Transverse colon (tissue), 4 donors: ENCODE measurements around the gene GSTA4. TPM values are rescaled to one million over a fixed set of nuclear protein-coding genes. Genes with fewer than 3 reads are reported as not detected.

ENCODE experiments used
- DNase-seq: peaks from one replicate; pipeline ENCODE4 v3.0.0-alpha.2; 2019
- H3K27ac ChIP-seq, 4 donors: fragments of 200-600 bp; sonication (generic); 2 replicates each; pipeline ENCODE4 v1.5.1; 2016 to 2018; ENCODE audit warnings: inconsistent platforms in 4 of 4
- H3K27me3 ChIP-seq: fragments of 200-600 bp; sonication (generic); 2 replicates; pipeline ENCODE4 v1.5.1; 2017; ENCODE audit warnings: inconsistent platforms
- H3K36me3 ChIP-seq, 4 donors: fragments of 200-600 bp; sonication (generic); 2 replicates each; pipeline ENCODE4 v1.5.1; 2017 to 2019; ENCODE audit warnings: inconsistent platforms in 4 of 4
- H3K4me1 ChIP-seq, 4 donors: fragments of 200-600 bp; sonication (generic); 2 replicates each; pipeline ENCODE4 v1.5.1; 2017 to 2020; ENCODE audit warnings: inconsistent platforms in 4 of 4
- H3K4me3 ChIP-seq, 4 donors: fragments of 200-600 bp; sonication (generic); 1 replicate in 1 of 4; 2 replicates in 3 of 4; pipeline versions ENCODE4 v1.5.1 to v1.6.1; 2017 to 2019; ENCODE audit warnings: inconsistent platforms in 4 of 4
- H3K9me3 ChIP-seq, 2 donors: fragments of 200-600 bp; sonication (generic); 2 replicates each; pipeline ENCODE4 v1.5.1; 2017 to 2019; ENCODE audit warnings: inconsistent platforms in 2 of 2
- CTCF ChIP-seq, 5 experiments: fragments of 200-600 bp in 3 of 5; fragments of 450-650 bp in 2 of 5; sonication (generic) in 3 of 5; IDR thresholded peaks; 1 replicate in 2 of 5; 2 replicates in 3 of 5; pipeline ENCODE4 v1.5.1; 2016 to 2017; ENCODE audit warnings: antibody characterized with exemption in 5 of 5, inconsistent platforms in 3 of 5, mild to moderate bottlenecking in 2 of 5, moderate library complexity in 1 of 5
- EP300 ChIP-seq: sonication (generic); formaldehyde crosslinking; IDR thresholded peaks from one replicate; pipeline ENCODE4 v1.6.1; 2017; ENCODE audit warnings: antibody characterized with exemption, low read depth
- POLR2A ChIP-seq: fragments of 450-650 bp; IDR thresholded peaks from one replicate; pipeline ENCODE4 v1.6.1; 2016; ENCODE audit warnings: antibody characterized with exemption, mild to moderate bottlenecking, moderate library complexity
- POLR2AphosphoS5 ChIP-seq, 3 donors: sonication (generic); formaldehyde crosslinking; IDR thresholded peaks; one replicate each; pipeline ENCODE4 v1.6.1; 2016; ENCODE audit warnings: antibody characterized with exemption in 3 of 3
- WGBS, 2 donors: methylation state at CpG; one replicate each; pipeline ENCODE4 v1.1.5; 2018; ENCODE audit warnings: low coverage in 1 of 2; 5-methylcytosine and 5-hydroxymethylcytosine counted together
- in situ Hi-C, 4 donors: fragments of 200-750 bp; cut with MboI; loops; one replicate each; pipeline versions ENCODE4 v1.15.0 to v1.15.1; 2017; ENCODE audit warnings: low sequenced_read_pairs in 3 of 4, low pct_ligation_motif_present in 1 of 4, low pct_unique_long_range_greater_than_20kb in 1 of 4
- intact Hi-C: fragments of 100-400 bp; cut with DNase I; formaldehyde crosslinking; loops from one replicate; pipeline ENCODE4 v1.15.1; 2023; ENCODE audit warnings: low total_unique reads
- total RNA-seq, 4 donors: library from RNA; depleted of rRNA; stranded (reverse); fragments of >200 nt; gene quantifications; one replicate each; pipeline ENCODE4 v1.1.0, GENCODE V29; 2016

Gene GSTA4
- total RNA-seq, 4 donors from 2014 or later, result 1.5 to 47.4 (median 11.2) TPM

- intact Hi-C loops, result loop anchor here (5.0 to 10.0 kb wide), 2 partner anchors 356 to 539 kb away; no protein-coding TSS in a partner anchor
- peaks cover 0 to 2% (median 0%) of the 10 kb centered on the region in 4 donors for H3K36me3 ChIP-seq
- H3K4me1 ChIP-seq, result peaks cover 7 to 19% (median 10%) of the 10 kb centered on the region in 4 donors
- 92 to 95% methylated on average over 4 of the region's 4 CpGs for WGBS, 2 donors
- no peak for DNase-seq
- H3K9me3 ChIP-seq, result no peaks in the 10 kb centered on the region
- no peak overlapping the region for H3K4me3 ChIP-seq
- no peak overlapping the region for H3K27ac ChIP-seq
- TF ChIP-seq POLR2A (no peak), CTCF (IDR thresholded peaks at IDR 0.05) (no peak), EP300 (no peak), POLR2AphosphoS5 (IDR thresholded peaks at IDR 0.05) (no peak)
- H3K27me3 ChIP-seq, result no peaks in the 10 kb centered on the region
- in situ Hi-C loops, result loop anchor here in 2 of 4 donors (10.0 kb wide), 1 partner anchor 56 kb away; no protein-coding TSS in a partner anchor
These were observed 3.5 kb upstream of the GSTA4 start for GRCh38 chr6:52998603-52999002.

GRCh38 chr6:52995913-52996645, 995 bp upstream of the GSTA4 start:
- Histone ChIP-seq H3K27ac (peak overlapping the region; percentile 89 to 95 (median 92)), H3K36me3 (no peaks in the 10 kb centered on the region), H3K4me3 (peak overlapping the region in 2 of 4 donors; percentile 54 to 80), H3K27me3 (no peaks in the 10 kb centered on the region), H3K9me3 (no peaks in the 10 kb centered on the region), H3K4me1 (peaks cover 8 to 38% (median 15%) of the 10 kb centered on the region in 4 donors)
- DNase-seq, result peak; percentile 48
- in situ Hi-C loops, result loop anchor here in 2 of 4 donors (10.0 kb wide), 1 partner anchor 59 kb away; no protein-coding TSS in a partner anchor
- TF ChIP-seq CTCF (IDR thresholded peaks at IDR 0.05) (no peak), POLR2AphosphoS5 (IDR thresholded peaks at IDR 0.05) (no peak), EP300 (no peak), POLR2A (no peak)
- 5 to 23% methylated on average over 4 to 21 of the region's 21 CpGs for WGBS, 2 donors
- intact Hi-C loops, result loop anchor here (5.0 to 10.0 kb wide), 2 partner anchors 359 to 541 kb away; no protein-coding TSS in a partner anchor

GRCh38 chr6:52994839-52995088, 320 bp downstream of the GSTA4 start:
- no peaks in the 10 kb centered on the region for H3K36me3 ChIP-seq
- H3K27me3 ChIP-seq, result no peaks in the 10 kb centered on the region
- DNase-seq, result peak; percentile 34
- TF ChIP-seq EP300 (no peak), POLR2A (no peak), CTCF (IDR thresholded peaks at IDR 0.05) (no peak)
- H3K4me3 ChIP-seq, result peak overlapping the region; percentile 54 to 90 (median 74)
- H3K27ac ChIP-seq, result peak overlapping the region; percentile 89 to 95 (median 92)
- intact Hi-C loops (loop anchor here (5.0 to 10.0 kb wide), 2 partner anchors 360 to 543 kb away; no protein-coding TSS in a partner anchor), in situ Hi-C loops (loop anchor here in 2 of 4 donors (10.0 kb wide), 1 partner anchor 60 kb away; no protein-coding TSS in a partner anchor)
- WGBS, 2 donors, result 0% methylated on average over 2 to 13 of the region's 13 CpGs
- peaks cover 8 to 51% (median 18%) of the 10 kb centered on the region in 4 donors for H3K4me1 ChIP-seq
- no peaks in the 10 kb centered on the region for H3K9me3 ChIP-seq

- 19 to 35% methylated on average over 9 to 30 of the region's 32 CpGs for WGBS, 2 donors
- Histone ChIP-seq H3K27ac (peak overlapping the region; percentile 89 to 95 (median 92)), H3K4me1 (peaks cover 8 to 51% (median 18%) of the 10 kb centered on the region in 4 donors), H3K36me3 (no peaks in the 10 kb centered on the region), H3K9me3 (no peaks in the 10 kb centered on the region), H3K27me3 (no peaks in the 10 kb centered on the region), H3K4me3 (peak overlapping the region; percentile 54 to 90 (median 74))
- TF ChIP-seq POLR2AphosphoS5 (IDR thresholded peaks at IDR 0.05), result no peak
- no peak for TF ChIP-seq CTCF (IDR thresholded peaks at IDR 0.05)
- no peak for TF ChIP-seq POLR2A
- no peak for TF ChIP-seq EP300
- peak; percentile 19 for DNase-seq
- intact Hi-C loops, result loop anchor here (10.0 kb wide), 1 partner anchor 361 kb away; no protein-coding TSS in a partner anchor
- in situ Hi-C loops, result loop anchor here in 2 of 4 donors (10.0 kb wide), 1 partner anchor 61 kb away; no protein-coding TSS in a partner anchor
These were observed 849 bp downstream of the GSTA4 start for GRCh38 chr6:52994031-52994838.
